Measurements from ENCODE around the gene TCEAL1.
A peak's percentile ranks its signal among the peaks of the same experiment; 100 is the strongest.

The TCEAL1 gene

GRCh38 chrX:103607364-103608305, 21.1 kb upstream of the TCEAL1 start, which contains the start of gene TCEAL3:
Gene TCEAL3, plus strand, starts transcription at chrX:103607963. Its CDS starts 1,102 bp downstream, at chrX:103609065.
- peak within 1 kb of the TSS; percentile 74 for H3K4me3 ChIP-seq (ENCODE audit: low read depth, low read length)
- TF ChIP-seq, protein P1, sequence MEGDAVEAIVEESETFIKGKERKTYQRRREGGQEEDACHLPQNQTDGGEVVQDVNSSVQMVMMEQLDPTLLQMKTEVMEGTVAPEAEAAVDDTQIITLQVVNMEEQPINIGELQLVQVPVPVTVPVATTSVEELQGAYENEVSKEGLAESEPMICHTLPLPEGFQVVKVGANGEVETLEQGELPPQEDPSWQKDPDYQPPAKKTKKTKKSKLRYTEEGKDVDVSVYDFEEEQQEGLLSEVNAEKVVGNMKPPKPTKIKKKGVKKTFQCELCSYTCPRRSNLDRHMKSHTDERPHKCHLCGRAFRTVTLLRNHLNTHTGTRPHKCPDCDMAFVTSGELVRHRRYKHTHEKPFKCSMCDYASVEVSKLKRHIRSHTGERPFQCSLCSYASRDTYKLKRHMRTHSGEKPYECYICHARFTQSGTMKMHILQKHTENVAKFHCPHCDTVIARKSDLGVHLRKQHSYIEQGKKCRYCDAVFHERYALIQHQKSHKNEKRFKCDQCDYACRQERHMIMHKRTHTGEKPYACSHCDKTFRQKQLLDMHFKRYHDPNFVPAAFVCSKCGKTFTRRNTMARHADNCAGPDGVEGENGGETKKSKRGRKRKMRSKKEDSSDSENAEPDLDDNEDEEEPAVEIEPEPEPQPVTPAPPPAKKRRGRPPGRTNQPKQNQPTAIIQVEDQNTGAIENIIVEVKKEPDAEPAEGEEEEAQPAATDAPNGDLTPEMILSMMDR (conservative IDR thresholded peaks at IDR 0.05; ENCODE audit: low read depth, low read length), result no peak
- peak; percentile 39 for DNase-seq (ENCODE audit: low read depth)

GRCh38 chrX:103608306-103608963, 20.3 kb upstream of the TCEAL1 start:
- H3K4me3 ChIP-seq (ENCODE audit: low read depth, low read length), result peak overlapping the region; percentile 74
- no peak for DNase-seq (ENCODE audit: low read depth)
- TF ChIP-seq, protein P1 (conservative IDR thresholded peaks at IDR 0.05; ENCODE audit: low read depth, low read length), result no peak

DNA sequence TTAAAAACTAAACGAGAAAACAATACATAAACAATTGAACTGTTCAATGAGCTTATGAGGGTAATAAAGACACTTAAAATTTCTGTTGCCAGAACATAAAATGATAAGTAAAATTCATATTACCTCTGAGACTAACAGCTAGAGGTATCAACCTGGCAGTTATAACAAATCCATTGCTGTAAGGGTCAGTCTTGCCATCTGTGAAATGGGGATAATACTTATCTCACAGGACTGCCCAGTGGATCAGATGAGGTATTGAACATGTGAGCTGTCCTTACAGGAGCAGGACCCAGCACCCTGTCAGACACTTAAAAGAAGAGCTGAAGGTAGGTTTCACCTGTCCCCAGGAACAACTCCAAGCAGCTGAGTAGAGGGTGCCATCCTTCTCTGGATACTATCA, 18.5 kb upstream of the TCEAL1 start:
- no peak overlapping the region for H3K4me3 ChIP-seq (ENCODE audit: low read depth, low read length)
- DNase-seq (ENCODE audit: low read depth), result no peak
- TF ChIP-seq, protein P1 (conservative IDR thresholded peaks at IDR 0.05; ENCODE audit: low read depth, low read length), result no peak

DNA sequence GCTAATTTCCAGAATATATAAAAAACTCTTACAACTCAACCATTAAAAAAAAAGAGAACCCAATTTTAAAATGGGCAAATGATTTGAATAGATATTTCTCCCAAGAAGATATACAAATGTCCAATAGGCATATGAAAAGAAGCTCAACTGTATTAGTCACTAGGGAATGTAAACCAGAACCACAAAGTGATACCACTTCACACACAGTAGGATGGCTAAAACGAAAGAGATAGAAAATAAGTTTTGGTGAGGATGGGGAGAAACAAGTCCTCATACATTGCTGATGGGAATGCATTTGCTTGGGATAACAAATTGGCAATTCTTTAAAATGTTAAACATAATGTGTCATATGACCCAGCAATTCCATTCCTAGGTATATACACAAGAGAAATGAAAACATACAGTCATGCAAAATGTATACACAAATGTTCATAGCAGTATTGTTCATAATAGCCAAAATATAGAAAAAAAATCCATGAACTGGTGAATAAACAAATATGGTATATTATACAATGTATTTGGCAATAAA, 15.3 kb upstream of the TCEAL1 start:
- TF ChIP-seq, protein P1 (conservative IDR thresholded peaks at IDR 0.05; ENCODE audit: low read depth, low read length), result no peak
- H3K4me3 ChIP-seq (ENCODE audit: low read depth, low read length), result no peak overlapping the region
- DNase-seq (ENCODE audit: low read depth), result no peak

GRCh38 chrX:103614999-103615398, 13.8 kb upstream of the TCEAL1 start:
- TF ChIP-seq, protein P1 (conservative IDR thresholded peaks at IDR 0.05; ENCODE audit: low read depth, low read length), result no peak
- no peak overlapping the region for H3K4me3 ChIP-seq (ENCODE audit: low read depth, low read length)
- DNase-seq (ENCODE audit: low read depth), result no peak

DNA sequence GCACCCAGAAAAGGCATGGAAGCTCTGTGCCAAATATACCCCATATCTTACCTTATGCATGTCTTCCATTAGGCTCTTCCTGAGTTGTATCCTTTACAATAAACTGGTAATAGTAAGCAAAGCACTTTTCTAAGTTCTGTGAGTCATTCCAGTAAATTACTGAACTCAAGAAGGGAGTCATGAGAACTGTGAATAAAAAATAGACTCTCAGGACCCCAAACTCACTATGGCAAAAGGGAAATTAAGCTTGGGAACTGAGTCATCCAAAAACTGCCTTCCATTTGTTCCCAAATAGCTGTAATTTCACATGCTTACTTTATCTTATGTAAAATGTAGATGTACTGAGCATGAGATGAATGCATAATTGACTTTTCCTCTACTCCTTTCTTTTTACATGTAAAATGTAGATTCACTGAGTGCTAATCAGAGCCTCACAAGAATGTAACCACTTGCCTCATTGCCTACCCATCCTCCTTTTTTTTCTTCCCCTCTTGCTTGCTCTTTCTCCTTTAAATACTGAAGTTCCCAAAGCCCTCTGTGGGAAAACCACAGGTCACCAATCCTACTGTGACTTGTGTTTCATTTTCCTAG, 12.9 kb upstream of the TCEAL1 start:
- no peak for DNase-seq (ENCODE audit: low read depth)
- no peak overlapping the region for H3K4me3 ChIP-seq (ENCODE audit: low read depth, low read length)
- TF ChIP-seq, protein P1 (conservative IDR thresholded peaks at IDR 0.05; ENCODE audit: low read depth, low read length), result no peak

Measured in choroid plexus epithelial cell (primary cell).